ENCODE measurements around the gene UQCRC2.
"Not testable (repeated sequence)": the region's sequence is repeated elsewhere in the genome, so short reads cannot be mapped to it uniquely, and the experiment has no call there.

Gene UQCRC2

GRCh38 chr16:21973945-21974344, 20.8 kb downstream of the UQCRC2 start:
- no peak overlapping the region for H3K27ac ChIP-seq
- DNase-seq (ENCODE audit: low read depth, low spot score) = no peak

DNA sequence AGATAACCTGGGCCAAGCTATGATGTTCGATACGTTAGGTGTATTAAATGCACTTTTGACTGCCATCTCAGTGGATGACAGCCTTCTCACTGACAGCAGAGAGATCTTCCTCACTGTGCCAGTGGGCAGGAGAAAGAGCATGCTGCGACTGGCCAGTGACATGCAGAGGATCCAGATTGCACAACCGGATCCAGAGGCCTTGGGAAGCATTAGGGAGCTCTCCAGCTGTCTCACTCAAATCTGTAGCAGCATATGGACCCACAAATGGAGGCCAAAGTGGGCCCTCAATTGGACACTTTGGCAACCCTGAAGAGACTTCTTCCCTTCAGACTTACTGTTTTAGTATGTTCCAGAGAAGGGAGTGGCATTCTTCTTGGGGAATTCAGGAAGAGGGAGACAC, 26.9 kb downstream of the UQCRC2 start:
- no peak for DNase-seq (ENCODE audit: low read depth, low spot score)
- H3K27ac ChIP-seq = no peak overlapping the region

GRCh38 chr16:21982108-21982507, 28.9 kb downstream of the UQCRC2 start:
- no peak overlapping the region for H3K27ac ChIP-seq

GRCh38 chr16:21984062-21984461, 30.9 kb downstream of the UQCRC2 start:
- DNase-seq (ENCODE audit: low read depth, low spot score) = no peak
- no peak overlapping the region for H3K27ac ChIP-seq

More at GRCh38 chr16:21982108-21982507, 28.9 kb downstream of the UQCRC2 start:
- DNase-seq (ENCODE audit: low read depth, low spot score) = no peak

- H3K27ac ChIP-seq = no peak overlapping the region
- no peak for DNase-seq (ENCODE audit: low read depth, low spot score)
Observed at GRCh38 chr16:21985524-21985923, 32.4 kb downstream of the UQCRC2 start.

DNA sequence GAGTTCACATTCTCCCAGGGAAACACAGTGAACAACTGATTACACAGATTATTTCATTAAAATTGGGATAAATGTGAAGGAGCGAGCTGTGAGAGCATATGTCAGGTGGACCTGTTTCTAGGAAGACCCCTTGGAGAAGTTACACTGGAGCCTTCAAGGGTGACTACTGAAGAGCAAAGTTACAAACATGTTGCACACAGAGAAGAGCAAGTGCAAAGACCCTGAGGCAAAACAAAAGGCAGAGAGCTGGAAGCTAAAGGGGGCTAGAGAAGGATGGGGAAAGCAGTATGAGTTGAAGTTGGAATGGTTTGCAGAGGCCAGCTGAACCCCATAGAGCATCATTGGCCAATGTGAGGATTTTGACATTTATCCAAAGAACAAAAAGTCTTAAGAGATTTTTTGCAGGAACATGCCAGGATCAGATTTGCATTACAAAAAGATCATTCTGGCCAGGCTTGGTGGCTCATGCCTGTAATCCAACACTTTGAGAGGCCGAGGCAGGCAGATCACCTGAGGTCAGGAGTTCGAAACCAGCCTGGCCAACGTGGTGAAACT, 33.6 kb downstream of the UQCRC2 start:
- DNase-seq (ENCODE audit: low read depth, low spot score) = no peak
- no peak overlapping the region for H3K27ac ChIP-seq

DNA sequence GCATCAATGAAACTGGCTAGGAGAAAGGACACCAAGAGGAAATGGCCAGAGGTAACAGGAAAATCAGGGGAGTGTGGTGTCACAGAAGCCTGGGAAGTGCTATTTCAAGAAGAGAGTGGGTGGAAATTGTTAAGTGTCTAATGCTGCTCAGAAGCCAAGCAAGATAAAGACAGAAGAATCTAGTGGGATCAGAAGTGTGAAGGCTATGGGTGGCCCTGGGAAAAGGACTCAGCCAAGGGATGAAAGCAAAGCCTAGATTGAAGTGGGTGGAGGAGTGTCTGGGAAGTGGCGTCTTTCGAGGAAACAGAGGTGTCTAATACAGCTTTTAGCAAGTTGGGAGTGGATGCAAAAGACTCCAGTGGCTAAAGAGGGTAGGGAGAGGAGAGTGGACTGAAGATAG, 34.3 kb downstream of the UQCRC2 start:
- H3K27ac ChIP-seq = no peak overlapping the region
- DNase-seq (ENCODE audit: low read depth, low spot score) = no peak

DNA sequence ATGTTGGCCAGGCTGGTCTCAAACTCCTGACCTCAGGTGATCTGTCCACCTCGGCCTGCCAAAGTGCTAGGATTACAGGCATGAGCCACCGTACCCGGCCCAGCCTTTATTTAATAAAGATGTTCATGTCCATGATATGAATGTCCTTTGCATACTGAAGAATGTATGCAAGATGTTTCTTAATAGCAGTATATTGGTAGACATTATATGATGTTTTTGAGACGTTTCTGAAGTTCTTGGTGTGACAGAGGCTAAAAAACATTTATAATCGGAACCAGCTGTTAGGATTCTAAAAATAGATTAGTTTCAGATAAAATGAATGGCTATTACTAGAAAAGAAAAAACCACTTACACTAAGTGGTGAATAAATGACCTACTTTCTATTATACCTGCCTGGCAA, 36.0 kb downstream of the UQCRC2 start:
- DNase-seq (ENCODE audit: low read depth, low spot score) = no peak
- no peak overlapping the region for H3K27ac ChIP-seq

- no peak for DNase-seq (ENCODE audit: low read depth, low spot score)
- H3K27ac ChIP-seq = no peak overlapping the region
Observed at GRCh38 chr16:21989751-21990150, 36.6 kb downstream of the UQCRC2 start.

DNA sequence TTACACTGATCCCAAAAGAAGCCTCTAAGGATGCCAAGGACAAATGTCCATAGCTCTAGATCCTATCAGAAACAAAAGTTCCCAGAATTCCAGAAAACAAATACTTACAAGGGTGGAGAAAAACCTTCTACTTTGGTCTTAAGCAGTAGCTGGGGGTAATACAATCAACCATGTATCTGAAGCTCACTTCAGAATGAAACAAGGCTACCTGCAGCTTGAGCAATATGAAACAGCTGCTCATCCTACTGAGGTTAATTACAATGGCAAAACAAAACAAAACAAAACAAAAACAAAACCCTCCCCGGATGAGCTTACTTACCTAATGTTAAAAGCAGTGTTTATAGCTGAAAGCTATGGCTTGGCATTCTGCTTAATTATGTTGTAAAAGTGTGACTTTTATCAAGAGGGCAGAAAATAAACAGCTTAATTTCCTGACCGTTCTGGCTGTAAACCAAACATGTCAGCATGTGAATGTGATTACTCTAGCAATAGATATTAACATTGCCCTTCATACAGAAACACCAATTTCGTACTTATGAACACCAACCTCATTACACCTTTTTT, 37.3 kb downstream of the UQCRC2 start:
- H3K27ac ChIP-seq = no peak overlapping the region
- DNase-seq (ENCODE audit: low read depth, low spot score) = no peak

DNA sequence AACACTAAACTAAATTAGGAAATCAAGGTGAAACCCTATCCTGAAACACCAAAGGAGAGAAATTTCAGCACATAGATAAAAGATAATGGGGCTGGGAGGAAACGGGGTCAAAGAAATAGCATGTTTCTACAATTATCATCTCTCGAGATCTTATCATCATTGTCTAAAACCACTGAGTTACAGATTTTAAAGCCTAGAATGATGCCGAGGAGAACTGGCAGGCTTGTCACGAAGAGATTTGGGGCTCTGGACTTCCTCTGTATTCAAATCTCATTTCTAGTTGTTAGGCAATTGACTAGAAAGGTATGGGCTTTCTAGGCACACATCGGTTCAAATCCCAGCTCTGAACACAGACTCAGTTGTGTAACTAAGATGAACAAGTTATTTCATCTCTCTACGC, 38.5 kb downstream of the UQCRC2 start:
- no peak overlapping the region for H3K27ac ChIP-seq
- DNase-seq (ENCODE audit: low read depth, low spot score) = no peak

GRCh38 chr16:21994856-21995465, 41.8 kb downstream of the UQCRC2 start:
- no peak overlapping the region for H3K27ac ChIP-seq
- no peak for DNase-seq (ENCODE audit: low read depth, low spot score)

GRCh38 chr16:21996923-21997696, 43.9 kb downstream of the UQCRC2 start:
- no peak for DNase-seq (ENCODE audit: low read depth, low spot score)
- no peak overlapping the region for H3K27ac ChIP-seq

DNA sequence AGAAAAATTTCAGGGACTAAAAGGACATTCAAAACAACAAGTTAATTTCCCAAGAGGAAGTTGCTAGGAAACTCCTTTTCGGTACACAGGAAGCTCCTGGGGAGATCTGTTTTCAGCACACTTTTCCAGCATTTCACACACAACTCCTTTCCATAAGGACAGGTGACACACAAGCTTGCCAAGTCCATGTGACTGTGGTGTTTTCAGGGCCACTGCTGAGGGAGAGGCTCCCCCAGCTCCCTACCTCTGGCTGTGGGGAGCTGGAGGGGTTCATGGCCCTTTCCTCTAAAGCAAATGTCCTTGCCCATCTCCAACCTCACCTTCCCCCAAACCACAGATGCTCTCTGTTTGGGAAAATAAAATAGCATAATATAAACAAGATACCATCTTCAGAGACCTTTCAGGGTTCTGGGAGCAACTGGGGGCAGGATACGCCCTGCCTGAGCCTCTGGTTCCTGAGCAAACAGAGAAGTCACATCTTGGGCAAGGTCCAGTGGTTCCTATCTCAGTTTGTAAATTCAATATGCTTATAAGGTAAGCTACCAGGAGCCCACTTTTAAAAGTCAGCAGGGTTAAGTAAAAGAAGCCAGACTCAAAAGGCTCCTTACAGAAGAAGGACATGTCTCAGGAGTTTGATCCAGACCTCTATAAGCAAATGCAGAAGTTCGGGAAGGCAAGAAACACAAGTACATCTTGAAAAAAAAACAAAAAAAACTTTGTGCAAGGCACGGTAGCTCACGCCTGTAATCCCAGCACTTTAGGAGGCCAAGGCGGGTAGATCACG, 44.7 kb downstream of the UQCRC2 start:
- no peak overlapping the region for H3K27ac ChIP-seq
- no peak for DNase-seq (ENCODE audit: low read depth, low spot score)

DNA sequence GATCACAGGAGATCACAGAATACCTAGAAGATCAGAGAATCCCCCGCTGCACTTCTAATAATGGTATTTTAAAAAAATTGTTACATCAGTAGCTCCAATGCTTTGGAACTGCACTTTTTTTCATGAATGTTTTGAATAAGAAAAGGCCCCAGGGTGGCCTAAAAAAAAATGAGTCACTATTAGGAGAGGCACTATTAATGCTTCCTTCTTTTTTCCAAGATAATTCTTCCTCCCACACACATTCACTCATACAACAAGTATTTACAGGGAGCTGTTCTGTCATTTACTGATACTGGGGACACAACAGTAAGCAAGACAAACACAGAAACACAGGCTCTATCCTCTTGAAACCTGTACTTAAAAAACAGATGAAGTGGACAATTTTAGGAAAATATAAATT, 48.4 kb downstream of the UQCRC2 start:
- H3K27ac ChIP-seq = peak overlapping the region; percentile 81
- DNase-seq (ENCODE audit: low read depth, low spot score) = peak; percentile 49

- DNase-seq (ENCODE audit: low read depth, low spot score) = not testable (repeated sequence)
- H3K27ac ChIP-seq = peak overlapping the region; percentile 81
Observed at GRCh38 chr16:22002047-22002446, 48.9 kb downstream of the UQCRC2 start.

DNA sequence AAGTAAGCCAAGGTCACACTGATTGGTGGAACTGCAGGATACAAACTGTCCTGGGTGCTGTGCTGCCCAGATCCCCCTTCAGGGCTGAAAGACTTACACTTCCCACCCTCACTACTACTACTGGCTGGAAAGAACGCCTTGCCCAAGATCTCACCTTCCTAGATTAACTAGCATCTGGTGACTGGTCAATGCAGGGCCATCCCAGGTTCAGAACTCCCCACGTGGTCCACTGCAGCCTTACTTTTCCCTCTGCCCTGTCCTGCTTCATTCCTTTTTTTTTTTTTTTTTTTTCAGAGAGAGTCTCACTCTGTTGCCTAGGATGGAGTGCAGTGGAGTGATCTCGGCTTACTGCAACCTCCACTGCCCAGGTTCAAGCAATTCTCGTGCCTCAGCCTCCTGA, 50.0 kb downstream of the UQCRC2 start:
- no peak overlapping the region for H3K27ac ChIP-seq
- no peak for DNase-seq (ENCODE audit: low read depth, low spot score)

DNA sequence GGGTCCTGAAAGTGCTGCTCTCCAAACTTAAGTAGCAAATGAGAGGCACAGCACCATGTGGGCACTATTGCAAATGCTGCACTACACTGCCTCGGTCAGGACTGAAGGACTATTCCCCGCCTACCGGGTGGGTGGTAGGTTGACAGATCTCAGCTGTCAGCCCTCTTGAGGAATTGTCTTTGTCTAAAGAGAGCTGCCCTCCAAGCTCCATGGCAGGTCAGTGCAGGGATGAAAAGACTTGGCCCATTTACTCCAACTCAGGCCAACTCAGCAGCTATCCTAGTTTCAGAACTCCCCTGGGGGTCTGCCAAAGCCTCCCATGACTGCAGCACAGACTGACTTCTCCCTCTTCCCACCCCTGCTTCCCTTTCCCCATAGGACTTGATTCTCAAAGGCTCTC, 51.2 kb downstream of the UQCRC2 start:
- H3K27ac ChIP-seq = no peak overlapping the region
- no peak for DNase-seq (ENCODE audit: low read depth, low spot score)

GRCh38 chr16:22005746-22006145, 52.6 kb downstream of the UQCRC2 start:
- DNase-seq (ENCODE audit: low read depth, low spot score) = no peak
- no peak overlapping the region for H3K27ac ChIP-seq

DNA sequence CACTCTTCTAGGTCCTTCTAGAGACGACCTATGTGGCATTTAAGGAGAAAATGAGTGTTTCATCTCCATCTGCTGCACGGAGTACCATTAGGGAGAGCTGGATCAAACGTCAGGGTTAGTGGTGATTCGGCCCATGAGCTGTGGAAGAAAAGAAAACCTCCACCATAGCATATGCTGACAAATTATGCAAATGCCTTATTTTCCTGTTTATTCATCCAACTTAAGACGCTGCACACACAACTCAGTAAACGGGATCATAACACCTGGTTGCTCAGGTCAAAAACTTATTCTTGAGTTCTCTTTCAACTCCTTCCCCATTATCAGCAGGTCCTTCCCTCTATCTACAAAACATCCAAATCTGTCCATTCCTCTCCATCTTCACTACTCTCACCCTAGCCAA, 53.5 kb downstream of the UQCRC2 start:
- no peak for DNase-seq (ENCODE audit: low read depth, low spot score)
- no peak overlapping the region for H3K27ac ChIP-seq

DNA sequence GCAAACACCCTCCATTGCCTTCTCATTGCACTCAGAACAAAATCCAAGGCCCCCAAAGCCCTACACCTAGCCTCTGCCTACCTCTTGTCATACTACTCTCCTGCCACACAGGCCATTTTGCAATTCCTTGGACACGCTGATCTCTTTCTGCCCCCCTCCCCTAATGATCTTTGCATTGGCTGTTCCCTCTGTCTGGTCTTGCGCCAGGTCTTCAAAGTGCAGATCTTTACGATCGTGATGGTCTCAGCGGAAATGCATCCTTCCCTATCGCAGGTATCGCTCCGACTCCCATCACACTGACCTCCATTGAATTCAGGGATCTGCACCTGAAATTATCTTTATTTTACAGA, 54.0 kb downstream of the UQCRC2 start:
- peak overlapping the region; percentile 72 for H3K27ac ChIP-seq

More for the DNA sequence above, 54.0 kb downstream of the UQCRC2 start:
- no peak for DNase-seq (ENCODE audit: low read depth, low spot score)
